OCI-LY3 (cell line): ENCODE results near the gene TEDC1.

Source experiments
- H2AFZ ChIP-seq: fragments of 200-600, 300-600 bp; shearing (Covaris generic); 2 replicates; pipeline ENCODE4 v1.6.0; 2014; ENCODE audit warnings: antibody characterized with exemption, low read depth, low read length
- H3K27ac ChIP-seq: fragments of 200-600, 300-600 bp; sonication (generic); 2 replicates; pipeline ENCODE4 v1.5.1; 2014; ENCODE audit warnings: mild to moderate bottlenecking, low read length, moderate library complexity, mixed read lengths
- H3K27me3 ChIP-seq: fragments of 200-600, 300-600 bp; sonication (generic); 2 replicates; pipeline ENCODE4 v1.6.1; 2014; ENCODE audit warnings: low read depth, low read length, mixed read lengths
- H3K36me3 ChIP-seq: fragments of 200-600, 300-600 bp; sonication (generic); replicated peaks from 2 replicates; pipeline ENCODE3; 2014; ENCODE audit warnings: low read depth, low read length, mixed read lengths
- H3K4me1 ChIP-seq: fragments of 300-600, 200-600 bp; sonication (generic); 2 replicates; pipeline ENCODE4 v1.6.1; 2014; ENCODE audit warnings: low read length, mixed read lengths
- H3K4me2 ChIP-seq: fragments of 200-600, 300-600 bp; sonication (generic); 2 replicates; pipeline ENCODE4 v1.6.1; 2014; ENCODE audit warnings: low read length, mixed read lengths
- H3K4me3 ChIP-seq: fragments of 300-600, 200-600 bp; sonication (generic); 2 replicates; pipeline ENCODE4 v1.5.1; 2014; ENCODE audit warnings: antibody characterized with exemption, mild to moderate bottlenecking, low read length, moderate library complexity
- H3K79me2 ChIP-seq: fragments of 300-600, 200-600 bp; shearing (Covaris generic); 2 replicates; pipeline ENCODE4 v1.6.1; 2014; ENCODE audit warnings: mild to moderate bottlenecking, low read length, mixed read lengths
- H3K9ac ChIP-seq: fragments of 300-600, 200-600 bp; shearing (Covaris generic); 2 replicates; pipeline ENCODE4 v1.6.0; 2014; ENCODE audit warnings: mild to moderate bottlenecking, low read length, moderate library complexity
- H3K9me3 ChIP-seq: fragments of 200-600, 300-600 bp; shearing (Covaris generic); 2 replicates; pipeline ENCODE4 v1.6.1; 2014; ENCODE audit warnings: low read length, mixed read lengths; ENCODE audit not compliant: insufficient read depth
- H4K20me1 ChIP-seq: fragments of 200-600, 300-600 bp; sonication (generic); 2 replicates; pipeline ENCODE4 v1.6.1; 2016; ENCODE audit warnings: low read length, mixed read lengths; ENCODE audit not compliant: insufficient read depth
- CTCF ChIP-seq: fragments of 200-600, 300-600 bp; sonication (generic); IDR thresholded peaks from 2 replicates; pipeline ENCODE4 v1.5.1; 2014; ENCODE audit warnings: antibody characterized with exemption, low read length, low read depth
- EZH2phosphoT487 ChIP-seq: fragments of 200-600 bp; shearing (Covaris generic); IDR thresholded peaks from 2 replicates; pipeline ENCODE4 v1.6.1; 2018; ENCODE audit warnings: antibody characterized with exemption, mixed run types, low read depth

Gene TEDC1

DNA sequence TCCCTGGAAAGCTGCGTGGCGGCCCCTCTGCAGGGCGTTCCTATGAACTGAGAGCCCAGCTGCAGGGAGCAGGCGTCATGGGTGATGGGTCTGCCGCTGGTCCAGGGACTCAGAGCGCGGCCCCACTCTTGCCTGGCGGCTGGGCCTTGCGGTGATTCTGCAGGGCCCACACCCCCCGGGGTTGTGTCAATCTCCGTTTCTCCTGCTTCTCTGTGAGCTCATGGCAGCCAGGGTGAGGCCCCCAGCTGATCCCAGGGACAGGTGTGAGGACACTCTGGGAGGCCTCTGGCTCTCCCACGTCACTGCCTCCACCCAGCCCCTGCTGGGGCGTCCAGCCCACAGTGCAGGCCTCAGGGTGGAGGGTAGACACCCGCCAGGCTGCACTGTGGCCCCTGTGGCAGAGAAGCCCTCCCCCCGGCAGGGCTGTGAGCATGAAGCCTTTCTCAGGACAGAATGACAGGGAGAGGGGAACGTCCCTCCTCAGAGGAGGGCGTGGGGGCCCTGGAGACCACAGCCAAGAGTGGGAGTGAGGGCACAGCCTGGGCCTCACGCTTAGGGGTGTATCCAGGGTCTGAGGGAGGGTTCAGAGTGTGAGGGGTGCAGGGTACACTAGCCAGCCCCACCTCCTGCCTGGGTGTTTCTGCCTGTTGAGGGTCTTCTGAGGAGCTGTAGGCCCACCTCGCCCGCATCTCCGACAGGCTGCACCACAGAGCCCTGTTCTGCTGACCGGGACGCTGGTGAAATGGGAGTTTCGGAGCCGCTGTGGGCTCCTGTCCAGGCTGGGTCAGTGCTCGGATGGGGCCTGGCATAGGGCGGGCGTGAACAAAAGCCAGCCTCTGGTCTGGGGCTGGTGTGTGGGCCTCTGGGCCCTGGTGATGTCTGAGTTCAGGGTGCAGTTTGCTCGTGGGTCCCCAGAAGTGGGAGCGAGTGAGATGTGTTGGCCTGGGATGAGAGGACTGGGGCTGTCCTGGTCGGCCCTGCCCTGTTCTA lies 43.1 kb upstream of the TEDC1 start:
- no peak overlapping the region for H3K27ac ChIP-seq
- TF ChIP-seq EZH2phosphoT487 (no peak), CTCF (no peak)
- no peaks in the 10 kb centered on the region for H3K27me3 ChIP-seq
- H3K4me1 ChIP-seq: no peaks in the 10 kb centered on the region
- H3K9me3 ChIP-seq: no peaks in the 10 kb centered on the region
- H3K4me2 ChIP-seq: no peak overlapping the region
- peaks cover 23% of the 10 kb centered on the region for H3K36me3 ChIP-seq
- peaks cover 19% of the 10 kb centered on the region; the same call in 1 of the 2 replicates for H3K79me2 ChIP-seq
- no peak overlapping the region for H3K4me3 ChIP-seq
- H4K20me1 ChIP-seq: 0 out of 2 replicates have a peak, but pooled peaks cover 15% of the 10 kb centered on the region
- H2AFZ ChIP-seq: no peak overlapping the region
- no peak overlapping the region for H3K9ac ChIP-seq

GRCh38 chr14:105448706-105449111 lies 42.3 kb upstream of the TEDC1 start:
- 0 out of 2 replicates have a peak, but pooled peaks cover 15% of the 10 kb centered on the region for H4K20me1 ChIP-seq
- H3K9me3 ChIP-seq: no peaks in the 10 kb centered on the region
- H3K27me3 ChIP-seq: no peaks in the 10 kb centered on the region
- H3K36me3 ChIP-seq: peaks cover 23% of the 10 kb centered on the region
- H3K9ac ChIP-seq: no peak overlapping the region
- H3K27ac ChIP-seq: no peak overlapping the region
- TF ChIP-seq EZH2phosphoT487 (no peak), CTCF (peak; percentile 53)
- no peaks in the 10 kb centered on the region for H3K4me1 ChIP-seq
- H3K4me2 ChIP-seq: no peak overlapping the region
- no peak overlapping the region for H3K4me3 ChIP-seq
- peaks cover 19% of the 10 kb centered on the region; the same call in 1 of the 2 replicates for H3K79me2 ChIP-seq
- no peak overlapping the region for H2AFZ ChIP-seq

- H3K9me3 ChIP-seq: no peaks in the 10 kb centered on the region
- no peaks in the 10 kb centered on the region for H3K27me3 ChIP-seq
- no peak for TF ChIP-seq CTCF
- TF ChIP-seq EZH2phosphoT487: no peak
- H3K4me3 ChIP-seq: no peak overlapping the region
- H2AFZ ChIP-seq: no peak overlapping the region
- no peak overlapping the region for H3K9ac ChIP-seq
- H3K79me2 ChIP-seq: peaks cover 19% of the 10 kb centered on the region; the same call in 1 of the 2 replicates
- H3K36me3 ChIP-seq: peaks cover 23% of the 10 kb centered on the region
- H4K20me1 ChIP-seq: 0 out of 2 replicates have a peak, but pooled peaks cover 15% of the 10 kb centered on the region
- no peaks in the 10 kb centered on the region for H3K4me1 ChIP-seq
- no peak overlapping the region for H3K4me2 ChIP-seq
- H3K27ac ChIP-seq: no peak overlapping the region
These were observed 41.5 kb upstream of the TEDC1 start for GRCh38 chr14:105449276-105450122.
